Measurements from ENCODE around the gene KLK11. TPM values are rescaled to one million over a fixed set of nuclear protein-coding genes. Genes with fewer than 3 reads are reported as not detected.

KLK11 gene
- total and polyA plus RNA-seq, 2 donors: 0.15 TPM; not detected in 1

DNA sequence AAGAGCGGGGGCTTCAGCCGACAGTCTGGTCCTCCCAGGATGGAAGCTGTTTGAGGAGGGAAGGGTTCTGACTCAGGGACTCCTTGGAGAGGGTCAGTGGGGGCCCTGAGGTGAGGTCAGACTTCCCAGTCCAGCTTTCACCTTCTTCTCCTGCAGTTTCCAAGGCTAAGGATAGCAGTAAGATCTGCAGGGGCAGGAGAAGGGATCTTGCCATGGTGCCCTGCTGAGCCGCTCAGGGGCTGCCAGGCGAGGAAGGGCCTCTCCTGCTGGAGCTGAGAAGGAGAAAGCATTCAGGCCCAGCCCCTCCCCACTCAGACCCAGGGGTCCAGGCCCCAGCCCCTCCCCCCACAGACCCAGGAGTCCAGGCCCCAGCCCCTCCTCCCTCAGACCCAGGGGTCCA lies 44.2 kb downstream of the KLK11 start:
- H3K36me3 ChIP-seq (ENCODE audit: insufficient read depth): no peaks in the 10 kb centered on the region
- 77% methylated on average over 4 of the region's 4 CpGs for WGBS
- no peak overlapping the region for H3K27ac ChIP-seq (ENCODE audit: low read depth)
- H3K4me3 ChIP-seq (ENCODE audit: low read depth, low read length): no peak overlapping the region
- no peak for DNase-seq (ENCODE audit: extremely low spot score)
- H3K4me1 ChIP-seq (ENCODE audit: insufficient read depth): no peaks in the 10 kb centered on the region

DNA sequence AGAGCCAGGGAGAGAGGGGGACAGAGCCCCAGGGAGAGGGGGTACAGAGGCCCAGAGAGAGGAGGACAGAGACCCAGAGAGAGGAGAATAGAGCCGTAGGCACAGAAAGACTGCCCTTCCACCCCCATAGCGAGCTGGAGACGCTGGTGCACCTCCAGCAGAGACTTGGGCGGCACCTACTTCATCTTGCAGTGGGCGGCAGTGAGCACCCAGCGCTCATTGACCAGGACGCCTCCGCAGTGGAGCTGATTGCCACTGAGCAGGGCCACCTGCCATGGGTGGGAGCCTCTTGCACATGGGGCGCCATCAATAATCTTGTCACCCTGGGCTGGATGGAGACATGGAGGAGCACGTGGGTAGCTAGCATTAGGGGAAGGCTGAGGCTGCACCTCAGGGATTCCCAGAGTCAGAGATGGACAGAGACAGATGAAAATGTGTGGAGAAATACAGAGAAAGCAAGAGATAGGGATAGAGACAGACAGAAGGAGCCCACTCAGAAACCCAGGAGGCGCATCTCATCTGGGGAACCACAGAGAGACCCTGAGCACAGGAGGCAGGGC lies 44.7 kb downstream of the KLK11 start:
- 61% methylated on average over 11 of the region's 11 CpGs for WGBS
- Histone ChIP-seq H3K4me3 (ENCODE audit: low read depth, low read length) (no peak overlapping the region), H3K36me3 (ENCODE audit: insufficient read depth) (no peaks in the 10 kb centered on the region), H3K4me1 (ENCODE audit: insufficient read depth) (no peaks in the 10 kb centered on the region), H3K27ac (ENCODE audit: low read depth) (no peak overlapping the region)
- DNase-seq (ENCODE audit: extremely low spot score): no peak

DNA sequence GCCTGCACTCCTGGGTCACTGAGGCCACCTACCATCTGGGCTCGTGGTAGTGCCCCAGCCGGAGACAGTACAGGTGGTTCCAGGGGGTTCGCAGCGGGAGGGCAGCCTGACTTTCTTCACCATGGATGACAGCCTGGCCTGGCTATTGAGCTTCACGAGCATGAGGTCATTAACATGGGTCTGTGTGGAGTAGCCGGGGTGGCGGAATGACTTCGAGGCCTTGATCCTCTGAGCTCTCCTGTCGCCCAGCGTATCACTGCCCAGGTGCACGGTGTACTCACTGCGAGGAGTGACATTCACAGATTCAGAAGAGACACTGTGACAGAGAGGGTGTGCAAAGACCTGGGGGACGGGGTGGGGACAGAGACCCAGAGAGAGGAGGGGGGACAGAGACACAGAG lies 46.2 kb downstream of the KLK11 start:
- H3K4me1 ChIP-seq (ENCODE audit: insufficient read depth): no peaks in the 10 kb centered on the region
- no peak for DNase-seq (ENCODE audit: extremely low spot score)
- H3K36me3 ChIP-seq (ENCODE audit: insufficient read depth): no peaks in the 10 kb centered on the region
- no peak overlapping the region for H3K4me3 ChIP-seq (ENCODE audit: low read depth, low read length)
- 47% methylated on average over 13 of the region's 13 CpGs for WGBS
- no peak overlapping the region for H3K27ac ChIP-seq (ENCODE audit: low read depth)

DNA sequence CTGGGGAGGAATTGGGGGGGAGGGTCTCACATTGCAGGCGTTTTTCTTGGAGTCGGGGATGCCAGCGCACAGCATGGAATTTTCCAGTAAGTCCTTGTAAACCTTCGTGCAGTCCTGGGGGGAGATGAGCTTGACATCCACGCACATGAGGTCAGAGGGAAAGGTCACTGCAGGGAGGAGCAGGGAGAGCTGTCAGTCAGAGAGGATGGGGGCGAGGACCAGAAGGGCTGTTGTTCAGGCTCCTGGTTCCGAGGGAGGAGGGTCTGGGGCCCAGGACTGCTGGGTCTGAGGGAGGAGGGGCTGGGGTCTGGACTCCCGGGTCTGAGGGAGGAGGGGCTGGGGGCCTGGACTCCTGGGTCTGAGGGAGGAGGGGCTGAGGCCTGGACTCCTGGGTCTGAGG lies 46.7 kb downstream of the KLK11 start:
- Histone ChIP-seq H3K4me3 (ENCODE audit: low read depth, low read length) (no peak overlapping the region), H3K36me3 (ENCODE audit: insufficient read depth) (no peaks in the 10 kb centered on the region), H3K4me1 (ENCODE audit: insufficient read depth) (no peaks in the 10 kb centered on the region), H3K27ac (ENCODE audit: low read depth) (no peak overlapping the region)
- 18% methylated on average over 8 of the region's 8 CpGs for whole genome bisulfite sequencing
- no peak for DNase-seq (ENCODE audit: extremely low spot score)

DNA sequence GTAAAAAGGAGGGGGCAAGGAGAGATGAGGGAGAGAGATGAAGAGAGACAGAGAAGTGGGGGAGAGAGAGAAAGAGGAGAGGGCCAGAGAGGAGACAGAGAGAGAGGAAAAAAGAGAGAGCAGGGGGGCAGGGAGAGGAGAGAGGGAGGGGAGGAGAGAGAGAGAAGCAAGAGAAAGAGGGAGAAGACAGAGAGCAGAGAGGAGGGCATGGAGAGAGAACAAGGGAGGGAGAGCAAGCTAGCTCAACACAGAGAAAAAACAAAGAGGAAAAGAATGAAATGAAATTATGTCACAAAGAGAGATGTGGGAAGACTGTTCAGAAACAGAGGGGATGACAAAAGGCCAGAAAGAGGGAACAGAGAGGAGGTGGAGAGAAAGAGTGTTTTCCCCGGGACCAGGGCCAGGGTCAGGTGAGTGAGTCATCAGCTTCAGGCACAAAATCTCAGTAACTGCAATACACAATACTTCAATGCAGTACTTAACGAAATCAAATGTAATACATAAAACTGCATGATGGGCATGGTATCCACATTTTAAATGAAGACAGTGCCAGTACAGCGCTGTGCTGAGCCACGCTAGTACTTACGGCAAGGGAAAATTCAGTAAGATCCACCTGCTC lies 47.5 kb downstream of the KLK11 start:
- DNase-seq (ENCODE audit: extremely low spot score): no peak
- 56% methylated on average over 5 of the region's 5 CpGs for WGBS
- H3K27ac ChIP-seq (ENCODE audit: low read depth): no peak overlapping the region
- no peaks in the 10 kb centered on the region for H3K4me1 ChIP-seq (ENCODE audit: insufficient read depth)
- H3K4me3 ChIP-seq (ENCODE audit: low read depth, low read length): no peak overlapping the region
- H3K36me3 ChIP-seq (ENCODE audit: insufficient read depth): no peaks in the 10 kb centered on the region

DNA sequence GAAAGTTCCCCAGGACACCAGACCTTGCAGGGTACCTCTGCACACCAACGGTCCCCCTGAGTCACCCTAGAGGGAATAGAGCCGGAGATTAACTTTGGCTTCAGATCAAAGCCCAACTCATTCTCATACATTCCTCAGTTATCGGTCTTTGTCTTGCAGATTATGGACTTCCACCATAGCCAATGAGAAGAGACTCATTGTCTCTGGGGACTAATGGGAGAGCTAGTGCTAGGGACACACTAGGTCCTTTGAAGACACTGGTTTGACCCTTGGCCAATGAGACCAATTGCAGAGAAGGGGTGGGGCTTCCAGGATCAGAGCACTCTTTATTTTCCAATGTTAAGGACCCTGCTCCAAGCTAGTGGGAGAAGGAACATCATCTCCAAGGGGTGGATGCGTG lies 48.8 kb downstream of the KLK11 start:
- no peaks in the 10 kb centered on the region for H3K36me3 ChIP-seq (ENCODE audit: insufficient read depth)
- 71% methylated on average over 4 of the region's 4 CpGs for WGBS
- no peak overlapping the region for H3K4me3 ChIP-seq (ENCODE audit: low read depth, low read length)
- H3K4me1 ChIP-seq (ENCODE audit: insufficient read depth): no peaks in the 10 kb centered on the region
- DNase-seq (ENCODE audit: extremely low spot score): no peak
- H3K27ac ChIP-seq (ENCODE audit: low read depth): no peak overlapping the region

DNA sequence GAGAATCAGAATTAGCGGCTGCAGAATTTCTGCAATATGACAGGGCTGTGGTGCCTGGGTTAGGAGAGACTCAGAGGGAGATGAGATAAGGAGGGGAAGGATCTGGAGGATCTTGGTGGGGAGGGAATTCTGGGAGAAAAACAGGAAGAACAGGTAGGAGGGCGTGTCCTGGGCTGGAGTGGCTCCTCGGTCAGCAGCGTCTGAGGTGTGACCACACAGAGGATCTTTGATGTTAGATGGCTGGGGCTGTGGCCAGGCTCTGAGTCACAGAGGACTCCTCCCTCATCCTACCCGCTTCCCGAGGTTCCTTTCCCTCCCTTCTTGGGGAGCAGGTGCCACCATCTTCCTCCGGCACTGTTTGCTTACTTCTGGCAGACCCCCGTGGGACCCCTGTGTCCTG lies 50.6 kb downstream of the KLK11 start:
- Histone ChIP-seq H3K27ac (ENCODE audit: low read depth) (no peak overlapping the region), H3K36me3 (ENCODE audit: insufficient read depth) (no peaks in the 10 kb centered on the region), H3K4me1 (ENCODE audit: insufficient read depth) (no peaks in the 10 kb centered on the region), H3K4me3 (ENCODE audit: low read depth, low read length) (no peak overlapping the region)
- DNase-seq (ENCODE audit: extremely low spot score): no peak
- WGBS: 13% methylated on average over 8 of the region's 8 CpGs

DNA sequence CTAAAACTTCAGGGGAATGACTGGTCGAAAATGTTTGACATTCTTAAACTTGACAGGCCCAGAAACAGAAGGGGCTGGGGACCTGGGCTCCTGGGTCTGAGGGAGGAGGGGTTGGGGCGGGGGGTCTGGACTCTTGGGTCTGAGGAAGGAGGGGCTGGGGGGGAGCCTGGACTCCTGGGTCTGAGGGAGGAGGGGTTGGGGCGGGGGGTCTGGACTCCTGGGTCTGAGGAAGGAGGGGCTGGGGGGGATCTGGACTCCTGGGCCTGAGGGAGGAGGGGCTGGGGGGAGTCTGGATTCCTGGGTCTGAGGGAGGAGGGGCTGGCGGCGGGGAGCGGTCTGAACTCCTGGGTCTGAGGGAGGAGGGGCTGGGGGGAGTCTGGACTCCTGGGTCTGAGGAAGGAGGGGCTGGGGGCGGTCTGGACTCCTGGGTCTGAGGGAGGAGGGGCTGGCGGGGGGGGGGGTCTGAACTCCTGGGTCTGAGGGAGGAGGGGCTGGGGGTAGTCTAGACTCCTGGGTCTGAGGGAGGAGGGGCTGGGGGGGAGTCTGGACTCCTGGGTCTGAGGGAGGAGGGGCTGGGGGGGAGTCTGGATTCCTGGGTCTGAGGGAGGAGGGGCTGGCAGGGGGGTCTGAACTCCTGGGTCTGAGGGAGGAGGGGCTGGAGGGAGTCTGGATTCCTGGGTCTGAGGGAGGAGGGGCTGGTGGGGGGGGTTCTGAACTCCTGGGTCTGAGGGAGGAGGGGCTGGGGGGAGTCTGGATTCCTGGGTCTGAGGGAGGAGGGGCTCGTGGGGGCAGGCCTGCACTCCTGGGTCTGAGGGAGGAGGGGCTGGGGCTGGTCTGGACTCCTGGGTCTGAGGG lies 51.5 kb downstream of the KLK11 start:
- no peaks in the 10 kb centered on the region for H3K4me1 ChIP-seq (ENCODE audit: insufficient read depth)
- DNase-seq (ENCODE audit: extremely low spot score): no peak
- 34% methylated on average over 9 of the region's 9 CpGs for WGBS
- H3K36me3 ChIP-seq (ENCODE audit: insufficient read depth): no peaks in the 10 kb centered on the region
- no peak overlapping the region for H3K27ac ChIP-seq (ENCODE audit: low read depth)
- H3K4me3 ChIP-seq (ENCODE audit: low read depth, low read length): no peak overlapping the region

DNA sequence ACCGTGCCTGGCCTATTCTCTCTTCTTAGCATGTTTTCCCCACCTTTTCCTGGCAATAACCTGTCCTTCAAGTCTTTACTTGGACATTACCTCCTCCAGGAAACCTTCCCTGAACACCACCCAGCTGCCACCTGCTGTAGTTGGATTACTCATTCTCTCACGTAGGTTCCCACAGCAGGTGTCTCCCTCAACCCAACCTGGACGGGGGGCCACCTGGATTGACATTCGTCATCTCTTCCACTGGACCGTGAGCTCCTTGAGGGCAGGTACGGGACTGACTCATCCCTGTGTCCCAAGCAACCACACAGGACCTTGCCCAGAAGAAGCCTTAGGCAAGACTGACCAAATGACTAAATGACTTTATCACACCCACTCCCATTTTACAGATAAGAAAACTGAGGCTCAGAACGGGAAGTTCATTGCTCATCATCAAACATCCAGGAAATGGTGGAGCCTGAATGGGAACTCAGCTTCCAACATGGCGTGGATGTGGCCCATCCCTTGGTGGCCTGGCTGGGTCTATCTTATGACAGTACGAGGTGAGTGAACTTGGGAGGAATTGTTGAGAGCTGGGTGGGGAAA lies 53.5 kb downstream of the KLK11 start:
- Histone ChIP-seq H3K4me3 (ENCODE audit: low read depth, low read length) (no peak overlapping the region), H3K36me3 (ENCODE audit: insufficient read depth) (no peaks in the 10 kb centered on the region), H3K4me1 (ENCODE audit: insufficient read depth) (no peaks in the 10 kb centered on the region), H3K27ac (ENCODE audit: low read depth) (no peak overlapping the region)
- 79% methylated on average over 9 of the region's 9 CpGs for WGBS
- DNase-seq (ENCODE audit: extremely low spot score): no peak

Other genes with a start within 250 kb of the KLK11 start
- gene ACP4, start 236.2 kb downstream of the KLK11 start, total RNA-seq: not detected
- gene ACP4, start 236.2 kb downstream of the KLK11 start, polyA plus RNA-seq: not detected
- gene KLK1, start 202.8 kb downstream of the KLK11 start, total RNA-seq: not detected
- gene KLK1, start 202.8 kb downstream of the KLK11 start, polyA plus RNA-seq: 0.39 TPM
- not detected for gene KLK15, start 193.0 kb downstream of the KLK11 start, total RNA-seq
- gene KLK15, start 193.0 kb downstream of the KLK11 start, polyA plus RNA-seq: not detected
- gene KLK3, start 171.7 kb downstream of the KLK11 start, total RNA-seq: not detected
- gene KLK3, start 171.7 kb downstream of the KLK11 start, polyA plus RNA-seq: not detected
- not detected for gene KLK2, start 153.2 kb downstream of the KLK11 start, total RNA-seq
- not detected for gene KLK2, start 153.2 kb downstream of the KLK11 start, polyA plus RNA-seq
- not detected for gene KLK4, start 115.2 kb downstream of the KLK11 start, total RNA-seq
- gene KLK4, start 115.2 kb downstream of the KLK11 start, polyA plus RNA-seq: not detected
- not detected for gene KLK5, start 73.6 kb downstream of the KLK11 start, total RNA-seq
- gene KLK5, start 73.6 kb downstream of the KLK11 start, polyA plus RNA-seq: not detected
- not detected for gene KLK6, start 57.0 kb downstream of the KLK11 start, total RNA-seq
- gene KLK6, start 57.0 kb downstream of the KLK11 start, polyA plus RNA-seq: not detected
- 0.32 TPM for gene KLK7, start 42.7 kb downstream of the KLK11 start, total RNA-seq
- 0.14 TPM for gene KLK7, start 42.7 kb downstream of the KLK11 start, polyA plus RNA-seq
- gene KLK8, start 25.0 kb downstream of the KLK11 start, total RNA-seq: not detected
- gene KLK8, start 25.0 kb downstream of the KLK11 start, polyA plus RNA-seq: not detected
- gene KLK10, start 6.9 kb downstream of the KLK11 start, total RNA-seq: not detected
- 0.33 TPM for gene KLK10, start 6.9 kb downstream of the KLK11 start, polyA plus RNA-seq
- gene KLK12, start 8.4 kb upstream of the KLK11 start, total RNA-seq: not detected
- gene KLK12, start 8.4 kb upstream of the KLK11 start, polyA plus RNA-seq: not detected
- not detected for gene KLK13, start 38.5 kb upstream of the KLK11 start, total RNA-seq
- 0.20 TPM for gene KLK13, start 38.5 kb upstream of the KLK11 start, polyA plus RNA-seq
- gene KLK14, start 56.3 kb upstream of the KLK11 start, total RNA-seq: not detected
- gene KLK14, start 56.3 kb upstream of the KLK11 start, polyA plus RNA-seq: 0.29 TPM
- 2.8 TPM for gene CTU1, start 81.8 kb upstream of the KLK11 start, total RNA-seq
- gene CTU1, start 81.8 kb upstream of the KLK11 start, polyA plus RNA-seq: 4.9 TPM
- 1.4 TPM for gene SIGLEC9, start 98.3 kb upstream of the KLK11 start, total RNA-seq
- 5.5 TPM for gene SIGLEC9, start 98.3 kb upstream of the KLK11 start, polyA plus RNA-seq
- 0.85 TPM for gene SIGLEC7, start 115.7 kb upstream of the KLK11 start, total RNA-seq
- 3.4 TPM for gene SIGLEC7, start 115.7 kb upstream of the KLK11 start, polyA plus RNA-seq
- 4.7 TPM for gene CD33, start 198.5 kb upstream of the KLK11 start, total RNA-seq
- gene CD33, start 198.5 kb upstream of the KLK11 start, polyA plus RNA-seq: 5.6 TPM
- gene SIGLECL1, start 224.5 kb upstream of the KLK11 start, total RNA-seq: not detected
- not detected for gene SIGLECL1, start 224.5 kb upstream of the KLK11 start, polyA plus RNA-seq

All from urinary bladder (tissue), 4 donors.